Measurements from ENCODE around the gene PLEKHG5.

The PLEKHG5 gene

GRCh38 chr1:6510493-6510892, 19.0 kb upstream of the PLEKHG5 start:
- no peak for DNase-seq (ENCODE audit: low read depth, low spot score)

GRCh38 chr1:6509919-6510291, 18.4 kb upstream of the PLEKHG5 start:
- DNase-seq (ENCODE audit: low read depth, low spot score): no peak

- DNase-seq (ENCODE audit: low read depth, low spot score): no peak
Measured at GRCh38 chr1:6509220-6509918, 17.9 kb upstream of the PLEKHG5 start.

GRCh38 chr1:6508816-6509189, 17.3 kb upstream of the PLEKHG5 start:
- no peak for DNase-seq (ENCODE audit: low read depth, low spot score)

GRCh38 chr1:6508154-6508815, 16.8 kb upstream of the PLEKHG5 start:
- DNase-seq (ENCODE audit: low read depth, low spot score): no peak

- DNase-seq (ENCODE audit: low read depth, low spot score): no peak
Measured at GRCh38 chr1:6507461-6507911, 16.0 kb upstream of the PLEKHG5 start.

- DNase-seq (ENCODE audit: low read depth, low spot score): no peak
Measured at GRCh38 chr1:6507037-6507428, 15.6 kb upstream of the PLEKHG5 start.

GRCh38 chr1:6506210-6507036, 15.0 kb upstream of the PLEKHG5 start:
- DNase-seq (ENCODE audit: low read depth, low spot score): no peak

GRCh38 chr1:6505367-6506209, 14.1 kb upstream of the PLEKHG5 start:
- no peak for DNase-seq (ENCODE audit: low read depth, low spot score)

- no peak for DNase-seq (ENCODE audit: low read depth, low spot score)
Measured at GRCh38 chr1:6504887-6505286, 13.4 kb upstream of the PLEKHG5 start.

GRCh38 chr1:6503884-6504602, 12.6 kb upstream of the PLEKHG5 start:
- no peak for DNase-seq (ENCODE audit: low read depth, low spot score)

- DNase-seq (ENCODE audit: low read depth, low spot score): no peak
Measured at GRCh38 chr1:6502000-6502891, 10.8 kb upstream of the PLEKHG5 start.

GRCh38 chr1:6501279-6501813, 9.9 kb upstream of the PLEKHG5 start:
- DNase-seq (ENCODE audit: low read depth, low spot score): no peak

GRCh38 chr1:6500544-6501278, 9.2 kb upstream of the PLEKHG5 start:
- no peak for DNase-seq (ENCODE audit: low read depth, low spot score)

- DNase-seq (ENCODE audit: low read depth, low spot score): no peak
Measured at GRCh38 chr1:6499296-6499695, 7.8 kb upstream of the PLEKHG5 start.

- no peak for DNase-seq (ENCODE audit: low read depth, low spot score)
Measured at GRCh38 chr1:6498576-6499111, 7.2 kb upstream of the PLEKHG5 start.

GRCh38 chr1:6497867-6498575, 6.6 kb upstream of the PLEKHG5 start:
- DNase-seq (ENCODE audit: low read depth, low spot score): no peak

- DNase-seq (ENCODE audit: low read depth, low spot score): no peak
Measured at GRCh38 chr1:6497215-6497866, 5.9 kb upstream of the PLEKHG5 start.

Measured in smooth muscle cell of the brain vasculature (primary cell).